Type B pancreatic cell (in vitro differentiated cells): ENCODE results near the gene IGF2R. TPM values are rescaled to one million over a fixed set of nuclear protein-coding genes. Genes with fewer than 3 reads are reported as not detected.

Source experiments
- DNase-seq: peaks from one replicate; pipeline ENCODE4 v3.0.0; 2021; ENCODE audit warnings: mixed read lengths; ENCODE audit not compliant: unreplicated experiment; ENCODE audit errors: extremely low spot score
- H3K27ac Mint-ChIP-seq: 2 replicates; pipeline ENCODE4 v1.8.0; 2021; ENCODE audit warnings: mild to moderate bottlenecking, mixed read lengths
- H3K27me3 Mint-ChIP-seq: 2 replicates; pipeline ENCODE4 v1.8.0; 2021; ENCODE audit warnings: mixed read lengths
- H3K36me3 Mint-ChIP-seq: 2 replicates; pipeline ENCODE4 v1.8.0; 2021; ENCODE audit warnings: mixed read lengths
- H3K4me1 Mint-ChIP-seq: one replicate; pipeline ENCODE4 v1.8.0; 2021; ENCODE audit warnings: mixed read lengths; ENCODE audit not compliant: unreplicated experiment
- H3K4me3 Mint-ChIP-seq: 2 replicates; pipeline ENCODE4 v1.8.0; 2021; ENCODE audit warnings: mild to moderate bottlenecking, mixed read lengths
- H3K9me3 Mint-ChIP-seq: 2 replicates; pipeline ENCODE4 v1.8.0; 2021; ENCODE audit warnings: mixed read lengths
- total RNA-seq: library from RNA; stranded (reverse); gene quantifications from 2 replicates; pipeline ENCODE4 v1.2.1, GENCODE V29; 2021; ENCODE audit warnings: low replicate concordance
- TF ChIP-seq, protein P1 (sequence below): fragments of 200-600 bp; sonication (generic); conservative IDR thresholded peaks from 2 replicates; pipeline ENCODE4 v1.5.0; 2021; ENCODE audit warnings: antibody characterized with exemption, mild to moderate bottlenecking

IGF2R gene
- total RNA-seq, 1 donor from 2014 or later = 79.8 TPM

DNA sequence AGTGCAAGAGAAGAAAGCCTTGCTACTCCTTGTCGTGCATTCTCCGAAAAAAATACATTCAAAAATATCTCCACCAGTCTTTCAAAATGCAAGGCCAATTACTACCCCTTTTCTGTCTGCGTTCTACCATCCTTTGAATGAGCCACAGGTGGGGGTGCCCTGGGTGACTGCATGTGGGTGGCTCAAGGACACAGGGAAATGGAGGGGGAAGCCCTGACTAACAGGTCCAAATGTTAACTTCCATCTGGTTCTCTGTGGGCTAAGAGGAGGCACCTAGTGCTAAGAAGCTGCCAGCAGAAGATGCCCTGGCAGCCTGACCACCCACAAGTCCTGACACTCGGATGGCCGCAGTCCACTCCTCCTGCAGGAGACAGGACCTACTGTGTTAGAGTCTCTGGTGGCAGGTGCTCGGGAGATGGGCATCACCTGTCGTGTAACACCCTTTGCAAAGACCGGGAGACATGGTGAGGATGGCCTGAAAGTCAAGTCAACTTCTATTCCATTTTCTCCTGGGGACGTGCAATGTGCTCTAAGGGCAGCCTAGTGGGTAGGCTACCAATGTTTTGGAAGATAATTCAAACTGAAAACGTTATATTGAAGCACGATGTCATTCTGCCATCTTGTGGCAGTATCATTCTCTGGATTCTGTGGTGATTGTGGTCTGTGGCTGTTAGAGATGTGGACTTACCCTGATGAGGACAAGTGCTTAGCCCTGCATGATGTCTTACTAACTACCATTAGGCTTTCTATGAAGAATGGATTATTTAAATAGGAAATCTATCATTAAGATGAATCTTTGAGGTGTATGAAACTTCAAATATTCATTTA lies 27.4 kb upstream of the IGF2R start:
- Mint-ChIP-seq H3K9me3 (peaks cover 4% of the 10 kb centered on the region), H3K36me3 (peaks cover 4% of the 10 kb centered on the region), H3K4me1 (no peaks in the 10 kb centered on the region), H3K27me3 (peaks cover 18% of the 10 kb centered on the region), H3K4me3 (no peak overlapping the region), H3K27ac (no peak overlapping the region)
- TF ChIP-seq, protein P1, sequence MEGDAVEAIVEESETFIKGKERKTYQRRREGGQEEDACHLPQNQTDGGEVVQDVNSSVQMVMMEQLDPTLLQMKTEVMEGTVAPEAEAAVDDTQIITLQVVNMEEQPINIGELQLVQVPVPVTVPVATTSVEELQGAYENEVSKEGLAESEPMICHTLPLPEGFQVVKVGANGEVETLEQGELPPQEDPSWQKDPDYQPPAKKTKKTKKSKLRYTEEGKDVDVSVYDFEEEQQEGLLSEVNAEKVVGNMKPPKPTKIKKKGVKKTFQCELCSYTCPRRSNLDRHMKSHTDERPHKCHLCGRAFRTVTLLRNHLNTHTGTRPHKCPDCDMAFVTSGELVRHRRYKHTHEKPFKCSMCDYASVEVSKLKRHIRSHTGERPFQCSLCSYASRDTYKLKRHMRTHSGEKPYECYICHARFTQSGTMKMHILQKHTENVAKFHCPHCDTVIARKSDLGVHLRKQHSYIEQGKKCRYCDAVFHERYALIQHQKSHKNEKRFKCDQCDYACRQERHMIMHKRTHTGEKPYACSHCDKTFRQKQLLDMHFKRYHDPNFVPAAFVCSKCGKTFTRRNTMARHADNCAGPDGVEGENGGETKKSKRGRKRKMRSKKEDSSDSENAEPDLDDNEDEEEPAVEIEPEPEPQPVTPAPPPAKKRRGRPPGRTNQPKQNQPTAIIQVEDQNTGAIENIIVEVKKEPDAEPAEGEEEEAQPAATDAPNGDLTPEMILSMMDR = peak; percentile 43
- DNase-seq = no peak

DNA sequence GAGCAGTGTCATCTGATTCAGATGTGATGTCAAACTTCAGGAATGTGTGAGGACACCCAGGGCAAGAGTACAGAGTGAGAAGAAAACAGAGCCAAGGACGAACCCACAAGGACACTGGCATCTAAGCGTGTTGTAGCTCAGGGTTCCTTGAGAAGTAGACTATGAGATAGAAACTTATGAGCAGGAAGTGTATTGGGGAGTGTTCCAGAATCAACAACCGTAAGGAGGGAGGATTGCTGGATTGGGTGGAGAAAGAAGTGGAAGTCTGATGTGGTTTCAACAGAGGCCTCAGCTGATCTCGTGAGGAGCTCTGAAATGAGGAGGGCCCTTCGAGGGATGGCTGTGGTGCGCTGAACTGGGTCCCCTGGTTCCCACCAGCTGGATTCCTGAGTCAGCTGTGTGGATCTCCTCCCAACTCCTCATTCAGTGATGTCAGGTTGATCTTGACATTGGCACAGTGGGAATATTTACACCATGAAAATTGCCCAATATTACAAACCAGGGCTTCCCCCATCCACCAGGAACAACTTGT lies 25.7 kb upstream of the IGF2R start:
- Mint-ChIP-seq H3K4me1 (no peaks in the 10 kb centered on the region), H3K4me3 (no peak overlapping the region), H3K9me3 (peaks cover 4% of the 10 kb centered on the region), H3K36me3 (peaks cover 4% of the 10 kb centered on the region), H3K27me3 (peaks cover 18% of the 10 kb centered on the region), H3K27ac (no peak overlapping the region)
- DNase-seq = no peak
- TF ChIP-seq, protein P1 = no peak

DNA sequence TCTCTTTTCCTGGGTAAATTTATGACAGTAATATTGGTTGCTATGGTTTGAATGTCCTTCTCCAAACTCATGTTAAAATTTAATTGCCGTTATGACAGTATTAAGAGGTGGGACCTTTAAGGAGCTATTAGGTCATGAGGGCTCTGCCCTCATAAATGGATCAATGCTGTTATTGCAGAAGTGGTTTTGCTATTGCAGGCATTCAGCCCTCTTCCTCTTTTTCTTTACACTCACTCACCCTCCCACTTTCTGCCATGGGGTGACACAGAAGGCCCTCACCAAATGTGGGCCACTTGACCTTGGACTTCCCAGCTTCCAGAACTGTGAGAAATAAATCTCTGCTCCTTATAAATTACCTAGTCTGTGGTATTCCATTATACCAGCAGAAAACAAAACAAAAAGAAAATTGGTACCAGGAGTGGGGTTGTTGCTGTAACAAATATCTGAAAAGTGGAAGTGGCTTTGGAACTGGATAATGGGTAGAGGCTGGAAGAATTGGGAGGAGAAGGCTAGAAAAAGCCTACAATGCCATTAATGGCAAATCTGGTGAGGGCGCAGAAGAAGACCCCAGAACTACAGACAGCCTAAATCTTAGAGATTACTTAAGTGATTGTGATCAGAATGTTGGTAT lies 24.8 kb upstream of the IGF2R start:
- Mint-ChIP-seq H3K27me3 (peaks cover 16% of the 10 kb centered on the region), H3K9me3 (no peaks in the 10 kb centered on the region), H3K27ac (no peak overlapping the region), H3K4me3 (no peak overlapping the region), H3K4me1 (no peaks in the 10 kb centered on the region), H3K36me3 (no peaks in the 10 kb centered on the region)
- DNase-seq = no peak
- TF ChIP-seq, protein P1 = no peak

DNA sequence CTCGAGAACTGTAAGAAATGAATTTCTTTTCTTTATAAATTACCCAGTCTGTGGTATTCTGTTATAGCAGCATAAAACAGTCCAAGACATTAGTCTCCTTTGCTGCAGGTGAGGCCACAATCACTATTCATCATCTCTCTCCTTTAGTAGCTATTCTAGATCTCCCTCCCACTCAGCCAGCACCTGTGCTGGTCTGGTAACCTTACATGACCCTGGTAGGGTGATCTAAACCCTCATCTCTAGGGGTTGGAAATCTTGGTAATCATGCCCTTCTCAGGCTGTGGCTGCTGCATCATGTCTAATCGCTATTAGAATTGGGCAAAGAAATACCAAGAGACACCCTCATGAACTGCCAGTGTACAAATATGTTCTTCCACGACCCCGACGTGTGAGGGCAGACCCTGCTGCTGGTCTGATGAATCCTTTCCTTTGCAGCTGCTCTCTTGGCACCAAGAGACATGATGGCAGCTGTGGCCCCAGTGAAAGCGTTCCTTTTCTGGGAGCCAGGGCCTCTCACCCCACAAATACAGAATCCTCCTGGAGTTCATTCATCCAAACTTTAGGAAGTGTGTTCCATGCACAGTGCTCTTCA lies 23.0 kb upstream of the IGF2R start:
- TF ChIP-seq, protein P1 = no peak
- Mint-ChIP-seq H3K36me3 (no peaks in the 10 kb centered on the region), H3K4me1 (no peaks in the 10 kb centered on the region), H3K27ac (no peak overlapping the region), H3K27me3 (peaks cover 14% of the 10 kb centered on the region), H3K9me3 (no peaks in the 10 kb centered on the region), H3K4me3 (no peak overlapping the region)
- DNase-seq = no peak

DNA sequence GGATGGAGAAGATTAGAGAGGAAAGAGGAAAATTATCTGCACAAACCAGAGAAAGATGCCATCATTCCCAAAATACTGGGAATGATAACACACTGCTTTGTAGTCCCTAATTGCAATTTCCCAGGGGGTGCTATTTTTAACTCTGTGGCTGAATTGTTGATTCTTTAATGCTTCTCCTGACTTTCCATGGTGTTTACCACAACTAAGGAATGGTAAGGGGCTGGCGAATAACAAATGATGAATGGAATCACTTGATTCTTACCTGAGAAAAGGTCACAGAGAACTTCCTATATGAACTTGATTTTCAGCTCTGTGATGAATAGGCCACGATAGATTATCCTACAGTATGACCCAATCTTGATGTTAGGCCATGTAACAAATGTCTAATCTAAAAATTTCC lies 22.0 kb upstream of the IGF2R start:
- no peak overlapping the region for H3K4me3 Mint-ChIP-seq
- TF ChIP-seq, protein P1 = no peak
- no peaks in the 10 kb centered on the region for H3K36me3 Mint-ChIP-seq
- H3K27ac Mint-ChIP-seq = no peak overlapping the region
- peaks cover under 1% of the 10 kb centered on the region for H3K4me1 Mint-ChIP-seq
- DNase-seq = no peak
- H3K9me3 Mint-ChIP-seq = no peaks in the 10 kb centered on the region
- H3K27me3 Mint-ChIP-seq = peaks cover 11% of the 10 kb centered on the region
